OCI-LY1 (cell line): ENCODE data around the gene ANO2.

ENCODE experiments used
- H2AFZ ChIP-seq: fragments of 200-600 bp; sonication (generic), shearing (Covaris generic); 2 replicates; pipeline ENCODE4 v1.6.0; 2014; ENCODE audit warnings: antibody characterized with exemption, mild to moderate bottlenecking, low read length
- H3F3A ChIP-seq: fragments of 200-600 bp; sonication (generic), shearing (Covaris generic); 2 replicates; pipeline ENCODE4 v1.6.0; 2014; ENCODE audit warnings: mild to moderate bottlenecking, antibody characterized with exemption, low read length, moderate library complexity; ENCODE audit not compliant: insufficient read depth
- H3K27ac ChIP-seq: fragments of 200-600 bp; sonication (generic); 2 replicates; pipeline ENCODE4 v1.5.1; 2014; ENCODE audit warnings: low read length, mixed run types, mild to moderate bottlenecking, low read depth; ENCODE audit not compliant: poor library complexity, severe bottlenecking
- H3K27me3 ChIP-seq: fragments of 200-600 bp; sonication (generic); 2 replicates; pipeline ENCODE4 v1.6.0; 2014; ENCODE audit warnings: antibody characterized with exemption, mild to moderate bottlenecking, low read length, moderate library complexity; ENCODE audit not compliant: insufficient read depth
- H3K36me3 ChIP-seq: fragments of 200-600 bp; sonication (generic); 2 replicates; pipeline ENCODE4 v1.6.1; 2014; ENCODE audit warnings: mild to moderate bottlenecking, antibody characterized with exemption, low read length, moderate library complexity, mixed read lengths; ENCODE audit not compliant: insufficient read depth
- H3K4me1 ChIP-seq: fragments of 200-600 bp; sonication (generic); 2 replicates; pipeline ENCODE4 v1.5.1; 2014; ENCODE audit warnings: mild to moderate bottlenecking, low read length, moderate library complexity; ENCODE audit not compliant: insufficient read depth, severe bottlenecking
- H3K4me2 ChIP-seq: fragments of 200-600 bp; sonication (generic), shearing (Covaris generic); 2 replicates; pipeline ENCODE4 v1.6.1; 2014; ENCODE audit warnings: low read length
- H3K4me3 ChIP-seq: fragments of 200-600 bp; sonication (generic); 2 replicates; pipeline ENCODE4 v1.5.1; 2014; ENCODE audit warnings: low read length, low read depth, mild to moderate bottlenecking, mixed read lengths; ENCODE audit not compliant: poor library complexity, severe bottlenecking
- H3K79me2 ChIP-seq: fragments of 200-600 bp; shearing (Covaris generic); 2 replicates; pipeline ENCODE4 v1.6.1; 2016; ENCODE audit warnings: mixed run types, low read length, mixed read lengths; ENCODE audit not compliant: insufficient read depth
- H3K9ac ChIP-seq: fragments of 200-600 bp; sonication (generic), shearing (Covaris generic); 2 replicates; pipeline ENCODE4 v1.6.1; 2014; ENCODE audit warnings: mild to moderate bottlenecking, low read length, mixed read lengths
- H3K9me2 ChIP-seq: fragments of 200-600 bp; sonication (generic), shearing (Covaris generic); 2 replicates; pipeline ENCODE4 v1.6.1; 2014; ENCODE audit warnings: low read depth, mild to moderate bottlenecking, low read length, mixed read lengths
- H3K9me3 ChIP-seq: fragments of 200-600 bp; shearing (Covaris generic); 2 replicates; pipeline ENCODE4 v1.6.1; 2014; ENCODE audit warnings: low read length, mixed read lengths
- H4K20me1 ChIP-seq: fragments of 200-600 bp; sonication (generic), shearing (Covaris generic); 2 replicates; pipeline ENCODE4 v1.6.0; 2016; ENCODE audit warnings: mild to moderate bottlenecking, low read length; ENCODE audit not compliant: insufficient read depth
- EZH2 ChIP-seq: fragments of 200-600 bp; sonication (generic), shearing (Covaris generic); IDR thresholded peaks from 2 replicates; pipeline ENCODE4 v1.8.0; 2017; ENCODE audit warnings: borderline replicate concordance, mixed run types, mild to moderate bottlenecking, antibody characterized with exemption, low read length, moderate library complexity, mixed read lengths
- TF ChIP-seq, protein P1 (sequence below): fragments of 200-600 bp; sonication (generic), shearing (Covaris generic); IDR thresholded peaks from 2 replicates; pipeline ENCODE4 v1.5.1; 2017; ENCODE audit warnings: mild to moderate bottlenecking, antibody characterized with exemption, low read length, moderate library complexity, mixed read lengths

Gene ANO2

DNA sequence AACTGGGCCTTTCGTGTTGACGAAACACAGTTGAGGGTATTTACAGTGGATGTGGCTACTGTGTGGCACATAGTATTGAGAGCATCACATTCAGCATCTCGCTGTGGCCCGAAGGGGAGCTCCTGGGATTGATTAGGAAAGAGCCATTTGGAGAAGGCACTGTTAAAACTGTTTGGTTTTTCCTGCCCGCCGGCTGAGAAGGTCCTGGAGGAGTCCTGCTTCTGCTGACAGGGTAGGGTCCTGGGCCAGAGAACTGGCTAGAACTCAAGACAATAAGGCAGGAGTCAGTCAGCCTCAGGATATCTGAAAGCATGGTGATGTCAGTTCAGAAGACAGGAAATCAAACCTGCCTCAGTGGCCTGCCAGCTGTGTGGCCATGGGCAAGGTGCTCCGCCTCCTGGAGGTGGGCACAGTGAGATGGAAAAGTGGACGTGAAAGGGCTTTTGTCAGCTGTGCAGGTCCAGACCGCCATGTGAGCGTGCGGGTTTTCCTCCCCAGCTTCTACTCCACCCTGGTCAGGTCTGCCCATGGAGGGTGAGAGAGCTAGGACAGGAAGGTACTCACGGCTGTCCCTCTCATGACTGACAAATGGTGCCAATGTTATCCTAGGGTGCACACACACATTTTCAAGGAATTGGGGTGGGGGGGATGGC, 420.8 kb downstream of the ANO2 start:
- H3K9ac ChIP-seq = no peak overlapping the region
- no peak overlapping the region for H3K4me2 ChIP-seq
- no peak for TF ChIP-seq EZH2
- H2AFZ ChIP-seq = no peak overlapping the region
- H4K20me1 ChIP-seq = no peaks in the 10 kb centered on the region
- no peaks in the 10 kb centered on the region for H3K4me1 ChIP-seq
- no peaks in the 10 kb centered on the region for H3K9me3 ChIP-seq
- no peaks in the 10 kb centered on the region for H3K36me3 ChIP-seq
- H3K4me3 ChIP-seq = no peak overlapping the region
- H3K27me3 ChIP-seq = no peaks in the 10 kb centered on the region
- no peaks in the 10 kb centered on the region for H3F3A ChIP-seq
- H3K27ac ChIP-seq = no peak overlapping the region
- no peaks in the 10 kb centered on the region for H3K79me2 ChIP-seq
- no peaks in the 10 kb centered on the region for H3K9me2 ChIP-seq

DNA sequence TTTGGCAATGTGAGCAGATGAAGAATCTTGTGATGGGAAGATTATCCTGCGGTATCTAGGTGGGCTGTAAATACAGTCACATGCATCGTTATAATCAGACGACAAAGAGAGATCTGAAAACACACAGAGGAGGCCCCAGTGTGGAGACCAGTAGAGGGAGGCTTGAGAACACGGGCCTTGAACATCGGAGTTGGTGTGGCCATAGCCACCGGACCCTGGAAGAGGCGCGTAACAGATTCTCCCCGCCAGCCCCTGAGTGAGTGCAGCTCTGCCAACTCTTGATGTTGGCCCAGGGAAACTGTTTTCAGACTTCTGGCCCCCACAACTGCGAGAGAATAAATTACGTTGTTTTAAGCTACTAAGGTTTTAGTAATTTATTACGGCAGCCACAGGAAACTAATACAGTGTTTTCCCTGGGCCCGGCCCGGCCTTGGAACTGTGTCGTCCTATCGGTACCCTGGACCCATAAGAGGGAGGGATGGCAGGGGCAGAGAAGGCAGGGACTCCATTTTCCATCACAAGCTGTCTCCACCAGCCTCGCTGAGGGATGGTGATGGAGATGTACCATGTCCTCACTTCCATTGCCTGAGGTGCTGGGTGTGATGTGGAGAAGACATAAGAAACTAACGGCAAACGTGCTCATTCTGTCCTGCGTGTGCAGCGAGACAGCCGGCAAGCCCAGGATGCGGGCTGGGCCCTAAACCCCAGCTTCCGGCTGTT, 421.5 kb downstream of the ANO2 start:
- Histone ChIP-seq H3K9ac (no peak overlapping the region), H3K9me3 (no peaks in the 10 kb centered on the region), H3F3A (no peaks in the 10 kb centered on the region), H3K4me3 (no peak overlapping the region), H3K27me3 (no peaks in the 10 kb centered on the region), H3K79me2 (no peaks in the 10 kb centered on the region), H3K9me2 (no peaks in the 10 kb centered on the region), H3K27ac (no peak overlapping the region), H3K36me3 (no peaks in the 10 kb centered on the region), H3K4me2 (no peak overlapping the region), H2AFZ (no peak overlapping the region), H4K20me1 (no peaks in the 10 kb centered on the region), H3K4me1 (no peaks in the 10 kb centered on the region)
- TF ChIP-seq, protein P1, sequence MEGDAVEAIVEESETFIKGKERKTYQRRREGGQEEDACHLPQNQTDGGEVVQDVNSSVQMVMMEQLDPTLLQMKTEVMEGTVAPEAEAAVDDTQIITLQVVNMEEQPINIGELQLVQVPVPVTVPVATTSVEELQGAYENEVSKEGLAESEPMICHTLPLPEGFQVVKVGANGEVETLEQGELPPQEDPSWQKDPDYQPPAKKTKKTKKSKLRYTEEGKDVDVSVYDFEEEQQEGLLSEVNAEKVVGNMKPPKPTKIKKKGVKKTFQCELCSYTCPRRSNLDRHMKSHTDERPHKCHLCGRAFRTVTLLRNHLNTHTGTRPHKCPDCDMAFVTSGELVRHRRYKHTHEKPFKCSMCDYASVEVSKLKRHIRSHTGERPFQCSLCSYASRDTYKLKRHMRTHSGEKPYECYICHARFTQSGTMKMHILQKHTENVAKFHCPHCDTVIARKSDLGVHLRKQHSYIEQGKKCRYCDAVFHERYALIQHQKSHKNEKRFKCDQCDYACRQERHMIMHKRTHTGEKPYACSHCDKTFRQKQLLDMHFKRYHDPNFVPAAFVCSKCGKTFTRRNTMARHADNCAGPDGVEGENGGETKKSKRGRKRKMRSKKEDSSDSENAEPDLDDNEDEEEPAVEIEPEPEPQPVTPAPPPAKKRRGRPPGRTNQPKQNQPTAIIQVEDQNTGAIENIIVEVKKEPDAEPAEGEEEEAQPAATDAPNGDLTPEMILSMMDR = no peak
- no peak for TF ChIP-seq EZH2

DNA sequence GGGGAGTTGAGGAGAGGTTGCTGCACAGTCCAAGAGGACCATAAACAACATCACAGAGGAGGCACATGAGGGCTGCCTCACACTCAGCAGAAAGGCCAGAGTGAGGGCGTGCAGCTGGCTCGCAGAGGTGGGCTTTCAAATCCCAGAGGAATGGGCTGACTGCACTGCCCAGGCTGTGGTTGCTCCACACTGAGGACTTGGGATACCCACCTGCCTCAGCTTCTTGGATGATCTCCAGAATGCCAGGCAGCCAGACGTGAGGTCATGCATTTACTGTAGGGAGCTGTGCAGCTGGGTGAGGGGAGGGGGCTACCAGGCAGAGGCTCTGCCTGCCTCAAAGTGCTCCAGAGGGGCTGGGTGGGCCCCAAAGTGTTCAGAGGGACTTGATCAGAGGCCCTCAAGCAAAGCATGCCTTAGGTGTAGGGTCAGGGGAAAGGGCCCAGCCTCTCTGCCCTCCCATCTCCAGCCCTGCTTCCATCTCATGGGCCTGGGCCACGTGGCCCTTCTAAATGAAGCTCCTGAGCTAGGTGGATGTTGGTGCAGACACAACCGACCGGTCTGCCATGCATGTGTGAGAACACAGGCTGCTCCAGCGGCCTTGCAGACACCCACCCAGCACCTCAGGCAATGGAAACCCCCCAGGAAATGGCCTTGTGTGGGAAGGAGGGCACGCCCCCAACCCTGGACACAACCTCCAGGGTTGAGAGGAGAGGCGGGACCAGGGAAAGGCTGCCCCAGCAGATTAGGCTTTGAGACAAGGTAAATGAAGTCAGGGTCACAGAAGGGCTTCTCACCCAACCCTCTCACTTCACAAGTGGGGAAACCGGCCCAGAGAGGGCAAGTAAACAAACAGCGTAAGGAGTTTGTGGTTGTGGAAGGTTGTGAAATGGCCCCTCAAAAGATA, 422.4 kb downstream of the ANO2 start:
- no peak for TF ChIP-seq EZH2
- TF ChIP-seq, protein P1 = no peak
- Histone ChIP-seq H2AFZ (no peak overlapping the region), H3K79me2 (no peaks in the 10 kb centered on the region), H3K36me3 (no peaks in the 10 kb centered on the region), H3K27ac (no peak overlapping the region), H3F3A (no peaks in the 10 kb centered on the region), H3K4me2 (no peak overlapping the region), H4K20me1 (no peaks in the 10 kb centered on the region), H3K9me2 (no peaks in the 10 kb centered on the region), H3K27me3 (no peaks in the 10 kb centered on the region), H3K9ac (no peak overlapping the region), H3K4me1 (no peaks in the 10 kb centered on the region), H3K4me3 (no peak overlapping the region), H3K9me3 (no peaks in the 10 kb centered on the region)
